Hematopoietic multipotent progenitor cell (in vitro differentiated cells): ENCODE results near the gene SLC13A3. TPM values are rescaled to one million over a fixed set of nuclear protein-coding genes. Genes with fewer than 3 reads are reported as not detected.

Experiments
- DNase-seq, 3 donors: peaks; one replicate each; pipeline ENCODE4 v3.0.0-alpha.2; 2011 to 2015; ENCODE audit warnings: low read depth in 2 of 3, low spot score in 2 of 3
- total RNA-seq: library from RNA; depleted of rRNA; stranded (reverse); fragments of >200 nt; gene quantifications from one replicate; pipeline ENCODE4 v1.2.3, GENCODE V29; 2012

The SLC13A3 gene
- total RNA-seq, 1 donor, result under 0.01 TPM

GRCh38 chr20:46660487-46660886 lies 9.2 kb upstream of the SLC13A3 start:
- no peak for DNase-seq

DNA sequence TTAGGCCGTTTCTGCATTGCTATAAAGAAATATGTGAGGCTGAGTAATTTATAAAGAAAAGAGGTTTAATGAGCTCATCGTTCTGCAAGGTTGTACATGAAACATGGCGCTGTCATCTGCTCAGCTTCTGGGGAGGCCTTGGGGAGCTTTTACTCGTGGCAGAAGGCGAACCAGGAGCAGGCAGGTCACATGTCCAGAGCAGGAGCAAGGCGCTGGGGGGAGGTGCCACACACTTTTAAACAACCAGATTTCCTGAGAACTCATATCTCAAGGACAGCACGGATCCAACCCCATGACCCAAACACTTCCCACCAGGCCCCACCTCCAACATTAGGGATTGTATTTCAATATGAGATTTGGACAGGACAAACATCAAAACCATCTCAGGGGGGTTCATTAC lies 6.4 kb upstream of the SLC13A3 start:
- no peak for DNase-seq

DNA sequence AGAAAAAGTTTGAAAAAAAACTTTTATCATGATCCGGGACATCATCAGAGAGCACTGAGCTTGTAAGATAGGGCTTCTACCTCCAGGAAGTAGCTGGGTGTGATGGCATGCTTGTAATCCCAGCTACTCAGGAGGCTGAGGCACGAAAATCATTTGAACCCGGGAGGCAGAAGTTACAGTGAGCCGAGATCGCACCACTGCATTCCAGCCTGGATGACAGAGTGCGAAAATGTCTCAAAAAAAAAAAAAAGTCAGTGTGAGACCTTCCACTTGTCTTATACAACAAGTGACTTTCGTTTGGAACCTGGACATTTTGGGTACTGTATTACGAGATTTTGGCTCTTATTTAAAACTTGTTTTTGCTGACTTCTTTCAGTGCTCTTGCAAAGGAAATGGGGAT lies 5.9 kb upstream of the SLC13A3 start:
- no peak for DNase-seq

DNA sequence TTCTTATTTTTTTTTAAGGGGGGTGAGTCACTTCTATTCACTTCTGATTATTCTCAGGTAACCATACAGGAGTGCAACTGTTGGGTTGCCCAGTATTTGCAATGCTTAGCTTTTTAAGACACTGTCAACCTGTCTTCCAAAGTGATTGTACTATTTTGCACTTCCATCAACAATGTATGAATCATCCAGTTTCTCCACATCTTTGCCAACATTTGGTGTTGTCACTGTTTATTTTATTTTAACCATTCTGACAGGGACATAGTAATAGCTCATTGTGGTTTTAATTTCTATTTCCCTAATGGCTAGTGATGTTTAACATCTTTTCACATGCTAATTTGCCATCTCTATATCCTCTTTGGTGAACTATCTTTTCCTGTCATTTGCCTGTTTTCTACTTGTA lies 1.4 kb upstream of the SLC13A3 start:
- no peak for DNase-seq

- no peak for DNase-seq
These were observed 626 bp downstream of the SLC13A3 start for GRCh38 chr20:46650575-46651090.

- DNase-seq, result no peak
These were observed 1.2 kb downstream of the SLC13A3 start for GRCh38 chr20:46649965-46650542.

DNA sequence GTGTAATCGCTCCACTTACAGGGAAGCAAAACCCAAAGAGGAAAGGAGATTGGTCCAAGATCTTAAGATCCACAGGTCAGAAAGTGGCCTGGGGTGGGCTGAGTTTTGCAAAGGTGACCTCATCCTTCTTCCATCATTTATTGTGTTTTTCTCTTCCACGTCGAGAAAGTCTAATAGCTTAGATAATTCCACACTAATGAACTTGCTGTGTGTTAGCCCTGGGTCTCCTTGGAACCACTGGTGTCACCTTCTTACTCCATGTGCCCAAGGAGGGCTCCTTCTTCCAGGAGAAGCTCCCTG lies 1.7 kb downstream of the SLC13A3 start:
- no peak for DNase-seq

GRCh38 chr20:46648903-46649649 lies 2.2 kb downstream of the SLC13A3 start:
- DNase-seq, result no peak

DNA sequence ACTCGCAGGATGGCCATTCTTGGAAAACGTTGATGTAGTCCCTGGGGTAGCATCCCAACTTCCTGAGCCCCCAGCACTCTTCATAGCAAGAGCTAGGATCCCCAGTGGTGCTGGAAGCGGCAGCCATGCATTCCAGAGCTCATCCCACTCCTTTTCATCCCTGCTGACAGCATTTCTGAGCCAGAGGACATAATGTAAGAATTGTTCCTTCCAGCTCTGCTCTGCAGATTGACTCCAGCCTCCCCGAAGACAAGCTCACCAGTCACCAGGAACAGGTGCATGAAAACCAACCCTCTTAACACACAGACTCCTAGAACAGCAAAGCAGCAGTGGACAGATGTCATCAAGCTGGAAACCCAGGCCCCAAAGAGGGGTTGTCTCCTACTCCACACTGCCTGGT lies 3.8 kb downstream of the SLC13A3 start:
- DNase-seq, result no peak

GRCh38 chr20:46646659-46647380 lies 4.4 kb downstream of the SLC13A3 start:
- no peak for DNase-seq

DNA sequence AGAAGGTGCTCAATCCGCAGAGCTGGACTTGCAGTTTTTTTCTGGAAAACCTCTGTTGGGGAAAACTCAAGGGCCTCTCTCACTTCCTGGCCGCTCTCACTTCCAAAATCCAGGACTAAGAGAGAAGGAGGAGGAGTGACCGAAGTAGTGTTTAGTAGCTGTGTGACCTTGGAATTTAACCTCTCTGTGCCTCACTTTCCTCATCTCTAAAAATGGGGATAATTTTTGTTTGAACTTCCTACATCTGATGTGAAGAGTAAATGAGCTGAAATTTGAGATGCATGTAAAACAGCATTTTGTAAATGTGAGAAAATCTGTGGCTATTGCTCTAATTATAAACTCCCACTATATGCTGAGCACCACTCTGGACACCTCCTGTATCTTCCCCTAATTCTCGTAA lies 5.1 kb downstream of the SLC13A3 start:
- no peak for DNase-seq

DNA sequence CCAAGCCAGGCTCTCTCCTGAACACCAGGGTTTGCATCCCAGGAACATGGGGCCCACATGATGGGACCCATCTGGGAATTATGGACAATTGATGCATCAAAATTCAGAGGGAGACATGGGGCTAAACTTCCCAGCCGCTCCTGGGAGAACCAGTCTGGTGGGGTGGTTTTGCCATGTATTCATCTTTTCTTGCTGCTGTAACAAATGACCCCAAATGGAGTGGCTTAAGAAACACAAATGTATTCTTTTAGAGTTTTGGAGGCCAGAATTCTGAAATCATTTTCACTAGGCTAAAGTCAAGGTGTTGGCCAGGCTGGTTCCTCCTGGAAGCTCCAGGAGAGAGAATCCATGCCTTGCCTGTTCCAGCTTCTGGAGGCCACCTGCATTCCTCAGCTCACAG lies 6.5 kb downstream of the SLC13A3 start:
- DNase-seq, result no peak

DNA sequence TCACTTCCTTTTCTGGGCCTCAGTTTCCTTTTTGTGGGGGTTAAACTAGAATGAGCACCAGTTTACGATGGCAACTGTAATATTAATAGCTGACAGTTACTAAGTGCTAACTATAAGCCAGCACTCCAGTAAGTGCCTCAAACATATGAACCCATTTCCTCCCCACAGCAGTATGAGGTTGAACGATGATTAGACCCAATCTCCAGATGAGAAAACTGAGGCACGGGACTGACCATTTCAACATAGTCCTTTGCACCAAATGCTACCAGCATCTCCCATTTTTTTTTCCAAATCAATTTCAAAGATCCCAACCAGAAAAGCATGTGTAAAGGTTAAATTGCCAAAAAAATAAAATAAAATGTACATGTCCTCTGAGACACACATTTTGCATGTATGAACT lies 7.1 kb downstream of the SLC13A3 start:
- no peak for DNase-seq

- DNase-seq, result no peak
These were observed 8.3 kb downstream of the SLC13A3 start for GRCh38 chr20:46642969-46643343.

GRCh38 chr20:46642265-46642968 lies 8.8 kb downstream of the SLC13A3 start:
- DNase-seq, result no peak

DNA sequence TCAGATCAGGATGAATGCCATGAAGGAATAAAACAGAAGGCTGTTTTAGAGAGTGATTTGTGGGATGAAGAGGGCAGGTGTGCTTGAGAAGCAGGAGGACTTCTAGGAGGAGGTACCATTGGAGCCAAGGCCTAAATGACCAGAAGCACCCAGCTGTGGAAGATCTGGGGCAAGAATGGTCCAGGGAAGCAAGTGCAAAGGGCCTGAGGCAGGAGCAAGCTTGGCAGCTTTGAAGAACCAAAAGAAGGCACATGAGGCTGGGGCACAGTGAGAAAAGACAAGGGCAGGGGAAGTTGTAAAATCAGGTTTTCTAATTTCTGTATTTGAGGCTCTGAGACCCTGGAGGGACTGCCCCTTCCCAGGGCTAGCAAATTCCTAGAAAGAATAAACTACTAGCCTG lies 9.8 kb downstream of the SLC13A3 start:
- no peak for DNase-seq

DNA sequence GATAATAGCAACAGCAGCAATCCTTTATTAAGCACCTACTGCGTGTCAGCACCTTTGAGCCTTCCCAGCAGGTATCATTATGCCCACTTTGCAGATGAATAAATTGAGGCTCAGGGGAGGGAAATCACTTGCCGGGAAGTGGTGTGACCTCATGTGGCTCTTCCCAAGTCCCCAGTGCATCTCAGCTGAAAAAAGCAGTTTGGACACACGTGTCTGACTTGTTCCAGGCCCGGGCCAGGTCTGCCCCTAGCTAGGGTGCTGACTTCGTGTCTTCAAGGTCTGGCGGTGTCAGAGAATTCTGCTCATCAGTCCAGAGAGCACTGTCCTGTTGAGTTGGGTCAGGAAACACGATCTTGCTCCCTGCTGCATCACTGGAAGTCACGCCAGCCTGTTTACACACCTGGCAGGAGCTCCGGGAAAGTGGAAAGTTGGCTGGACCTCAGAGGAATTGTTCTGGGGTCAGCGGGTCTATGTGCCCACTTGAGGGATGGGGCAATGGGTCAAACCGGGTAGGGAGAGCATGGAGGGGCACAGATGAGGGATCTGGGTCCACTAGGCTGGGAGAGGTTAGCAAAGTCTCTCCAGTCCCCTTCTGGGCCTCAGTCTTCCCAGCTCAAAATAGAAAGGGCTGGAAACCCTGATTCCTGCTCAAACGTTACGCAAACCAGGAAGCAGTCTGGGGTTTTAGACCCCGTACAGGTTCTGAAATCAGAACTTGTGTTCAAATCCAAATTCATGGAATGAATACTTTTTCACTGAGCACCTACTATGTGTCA lies 10.5 kb downstream of the SLC13A3 start:
- DNase-seq, result no peak

GRCh38 chr20:46640044-46640443 lies 11.2 kb downstream of the SLC13A3 start:
- DNase-seq, result no peak

DNA sequence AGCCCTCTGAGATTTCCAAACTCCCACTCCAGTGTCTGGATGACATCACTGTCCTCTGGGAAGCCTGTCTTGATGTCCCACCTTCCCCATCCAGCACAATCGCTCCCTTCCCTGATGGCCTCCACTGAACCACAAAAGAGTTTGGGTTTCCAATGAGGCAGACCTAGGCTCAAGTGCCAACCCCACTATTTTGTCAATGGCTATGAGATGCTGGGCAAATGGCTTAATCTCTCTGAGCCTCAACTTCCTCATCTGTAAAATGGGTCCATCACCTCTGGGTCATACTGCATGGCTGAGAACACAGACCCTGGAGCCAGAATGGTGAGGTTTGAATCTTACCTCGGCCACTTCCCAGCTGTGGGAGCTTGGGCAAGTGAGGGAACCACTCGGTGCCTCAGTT lies 11.7 kb downstream of the SLC13A3 start:
- no peak for DNase-seq

GRCh38 chr20:46638898-46639274 lies 12.4 kb downstream of the SLC13A3 start:
- no peak for DNase-seq
